K562 (cell line): ENCODE results near the gene USP49. TPM values are rescaled to one million over a fixed set of nuclear protein-coding genes. Genes with fewer than 3 reads are reported as not detected.

Experiments used
- BHLHE40 ChIP-seq: IDR thresholded peaks from 2 replicates; pipeline ENCODE4 v1.6.1; 2011; ENCODE audit warnings: low read length, improper control_type of control experiment
- BRF1 ChIP-seq: IDR thresholded peaks from 3 replicates; pipeline ENCODE4 v1.6.1; 2011; ENCODE audit warnings: borderline replicate concordance, mild to moderate bottlenecking; ENCODE audit not compliant: insufficient read length; ENCODE audit errors: extremely low read depth
- CBX2 ChIP-seq: fragments of 200-600 bp; sonication (generic); IDR thresholded peaks from one replicate; pipeline ENCODE4 v1.6.1; 2012; ENCODE audit warnings: mild to moderate bottlenecking, low read length, inconsistent platforms; ENCODE audit not compliant: insufficient read depth, poor library complexity, severe bottlenecking
- DEAF1 ChIP-seq: fragments of 450-650 bp; formaldehyde crosslinking; IDR thresholded peaks from 2 replicates; pipeline ENCODE4 v1.4.0; 2020; ENCODE audit warnings: mild to moderate bottlenecking, moderate library complexity
- DPF2 ChIP-seq: fragments of 450-650 bp; IDR thresholded peaks from 2 replicates; pipeline ENCODE4 v1.6.1; 2016
- ELF4 ChIP-seq: fragments of 450-650 bp; formaldehyde crosslinking; IDR thresholded peaks from 2 replicates; pipeline ENCODE4 v1.4.0; 2022; ENCODE audit warnings: missing genetic modification characterization
- FOXM1 ChIP-seq, 2 experiments: fragments of 450-650 bp in 1 of 2; sonication (generic) in 1 of 2; formaldehyde crosslinking in 1 of 2; IDR thresholded peaks; 2 replicates each; pipeline versions ENCODE4 v1.6.1 to v1.9.0; 2017 to 2022; ENCODE audit warnings: low read depth in 2 of 2, mild to moderate bottlenecking in 2 of 2, missing genetic modification reagents in 1 of 2, moderate library complexity in 1 of 2
- HMBOX1 ChIP-seq: sonication (generic); IDR thresholded peaks from 2 replicates; pipeline ENCODE4 v1.6.1; 2016
- KDM1A ChIP-seq, 2 experiments: fragments of 450-650 bp; IDR thresholded peaks; 2 replicates each; pipeline ENCODE4 v1.6.1; 2016; ENCODE audit warnings: mild to moderate bottlenecking in 2 of 2
- MITF ChIP-seq: IDR thresholded peaks from 2 replicates; pipeline ENCODE4 v1.6.1; 2014; ENCODE audit warnings: antibody characterized with exemption
- PATZ1 ChIP-seq: fragments of 250-450 bp; sonication (Bioruptor Pico); IDR thresholded peaks from 2 replicates; pipeline ENCODE4 v1.5.0; 2020; ENCODE audit warnings: mild to moderate bottlenecking, borderline replicate concordance
- RFX5 ChIP-seq: IDR thresholded peaks from 2 replicates; pipeline ENCODE4 v1.6.1; 2011; ENCODE audit warnings: low read depth, mild to moderate bottlenecking, improper control_type of control experiment, low read length
- RNF219 ChIP-seq: fragments of 250-450 bp; sonication (Bioruptor Pico); IDR thresholded peaks from 2 replicates; pipeline ENCODE4 v1.5.0; 2022; ENCODE audit warnings: mild to moderate bottlenecking
- SMARCA5 ChIP-seq: fragments of 450-650 bp; IDR thresholded peaks from 2 replicates; pipeline ENCODE4 v1.6.1; 2016
- SMARCE1 ChIP-seq: fragments of 450-650 bp; IDR thresholded peaks from 2 replicates; pipeline ENCODE4 v1.7.1; 2016; ENCODE audit warnings: mild to moderate bottlenecking
- XRCC3 ChIP-seq: fragments of 450-650 bp; IDR thresholded peaks from 2 replicates; pipeline ENCODE4 v1.6.1; 2017; ENCODE audit warnings: mild to moderate bottlenecking, moderate library complexity
- ZBTB1 ChIP-seq: sonication (generic); formaldehyde crosslinking; IDR thresholded peaks from 2 replicates; pipeline ENCODE4 v1.8.1; 2023; ENCODE audit warnings: missing genetic modification reagents, low read depth, mild to moderate bottlenecking, borderline replicate concordance
- ZC3H11A ChIP-seq: IDR thresholded peaks from 2 replicates; pipeline ENCODE4 v1.6.1; 2012; ENCODE audit warnings: low read depth, low read length, improper control_type of control experiment
- ZNF699 ChIP-seq: fragments of 250-450 bp; sonication (Bioruptor Pico); IDR thresholded peaks from 2 replicates; pipeline ENCODE4 v1.8.0; 2021; ENCODE audit warnings: mild to moderate bottlenecking, moderate library complexity; ENCODE audit not compliant: insufficient replicate concordance
- polyA plus RNA-seq, 8 experiments: library from polyadenylated mRNA; depleted of rRNA in 4 of 8; stranded (reverse) in 5 of 8; unstranded in 3 of 8; fragments of >200 nt; fragmentation: Nextera tagmentation in 2 of 8; fragmentation: Illumina TruSeq in 1 of 8; extraction: Ambion mirVana in 2 of 8; extraction: Trizol in 1 of 8; gene quantifications; 2 replicates each; pipeline versions ENCODE4 v1.2.1 to v1.2.3, GENCODE V29; 2011 to 2014; ENCODE audit warnings: inconsistent platforms in 1 of 8, missing spikeins in 1 of 8
- total RNA-seq, 7 experiments: library from RNA; depleted of rRNA in 6 of 7; stranded (reverse); fragments of >200 nt in 6 of 7; fragmentation: Illumina TruSeq in 2 of 7; extraction: Trizol in 2 of 7; gene quantifications; 2 replicates each; pipeline versions ENCODE4 v1.2.1 to v1.2.3, GENCODE V29; 2011 to 2021; ENCODE audit warnings: low replicate concordance in 1 of 7

Gene USP49
- total and polyA plus RNA-seq, 9 of the 15 experiments (the other 6 are each of a cell fraction or from before 2014, with no cell fraction given), result 1.0 to 9.9 (median 6.5) TPM

- no peak for TF ChIP-seq RNF219
- TF ChIP-seq DEAF1 (CRISPR knock-in tag), result no peak
- no peak for TF ChIP-seq FOXM1 (IDR thresholded peaks at IDR 0.05; ENCODE audit: low read depth)
- peak; percentile 84 for TF ChIP-seq FOXM1 (CRISPR knock-in tag; IDR thresholded peaks at IDR 0.05; ENCODE audit: low read depth)
- peak; percentile 45 for TF ChIP-seq ELF4
- no peak for TF ChIP-seq XRCC3
- peak; percentile 79 for TF ChIP-seq SMARCE1
- peak; percentile 52; the same call in 1 of the 2 replicates for TF ChIP-seq SMARCA5
- TF ChIP-seq RFX5, result no peak
- TF ChIP-seq ZBTB1, result peak; percentile 82
- no peak for TF ChIP-seq BRF1
- no peak for TF ChIP-seq CBX2
- TF ChIP-seq BHLHE40, result peak; percentile 68
- no peak for TF ChIP-seq HMBOX1
- 0 out of 2 replicates have a peak, but pooled peaks have one; percentile 8 for TF ChIP-seq MITF
- TF ChIP-seq DPF2, result peak; percentile 29; the same call in 1 of the 2 replicates
- TF ChIP-seq ZC3H11A, result peak; percentile 84; the same call in 1 of the 2 replicates
- TF ChIP-seq PATZ1 (CRISPR knock-in tag), result no peak
- TF ChIP-seq ZNF699 (CRISPR knock-in tag), result no peak
- TF ChIP-seq KDM1A (IDR thresholded peaks at IDR 0.05), result no peak
Observed at GRCh38 chr6:41787219-41787917, 107.8 kb downstream of the USP49 start, which contains the start of gene TOMM6 (continued).
